Measurements from ENCODE around the gene MIPEP.
"Not testable (repeated sequence)": the region's sequence is repeated elsewhere in the genome, so short reads cannot be mapped to it uniquely, and the experiment has no call there.

The MIPEP gene

DNA sequence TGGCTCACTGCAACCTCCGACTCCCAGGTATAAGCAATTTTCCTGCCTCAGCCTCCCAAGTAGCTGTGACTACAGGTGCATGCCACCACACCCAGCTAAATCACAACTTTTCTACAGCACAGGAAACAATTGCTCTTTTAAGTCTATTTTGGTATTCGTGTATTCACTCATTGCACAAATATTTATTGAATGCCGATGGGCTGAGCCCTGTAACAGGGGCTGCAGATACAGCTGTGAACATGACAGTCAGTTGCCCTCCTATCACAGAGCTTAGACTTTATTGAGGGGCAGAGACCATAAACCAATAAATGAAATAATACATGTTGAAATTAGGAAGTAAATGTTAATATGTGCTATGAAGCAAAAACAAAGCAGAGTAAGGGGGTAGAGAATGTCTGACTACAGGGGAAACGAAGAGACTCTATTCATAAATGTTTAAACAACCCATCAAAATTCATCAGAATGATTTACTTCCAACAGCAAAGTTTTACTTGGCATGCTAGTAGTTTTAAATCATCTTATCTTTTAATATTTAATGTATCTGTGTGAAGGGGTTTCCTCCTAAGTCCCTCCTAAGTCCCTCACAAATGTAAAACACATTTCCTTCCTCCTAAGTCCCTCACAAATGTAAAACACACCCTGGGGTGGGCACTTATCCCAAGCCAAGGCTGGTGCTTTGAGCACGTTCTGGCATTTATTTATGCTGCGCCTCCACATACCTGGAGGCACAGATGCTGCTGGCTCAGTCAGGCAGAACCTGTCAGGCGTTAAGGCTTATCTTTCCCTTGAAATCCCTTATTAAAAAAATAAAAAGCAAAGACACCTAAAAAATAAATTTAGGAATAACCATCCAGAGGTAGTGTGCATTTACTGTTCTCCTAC is 140.8 kb downstream of the MIPEP start:
- H4K8ac ChIP-seq (ENCODE audit: low read depth, low read length), result no peak overlapping the region
- no peak overlapping the region for H3K4ac ChIP-seq (ENCODE audit: low read depth, low read length)
- no peaks in the 10 kb centered on the region for H3K4me1 ChIP-seq (ENCODE audit: control insufficient read depth in 1 of 2, insufficient read depth in 2 of 2, low read length in 2 of 2)
- no peak overlapping the region for H2AK5ac ChIP-seq (ENCODE audit: low read length)
- H3K23ac ChIP-seq (ENCODE audit: low read length), result no peak overlapping the region
- no peak overlapping the region for H3K4me2 ChIP-seq (ENCODE audit: low read length)
- H3K18ac ChIP-seq (ENCODE audit: low read length), result no peak overlapping the region
- peak in 1 of 2 donors; percentile 33 for DNase-seq
- no peak overlapping the region for H2BK120ac ChIP-seq (ENCODE audit: insufficient read depth, low read length, poor library complexity)
- H3K27ac ChIP-seq (ENCODE audit: low read depth, low read length), result no peak overlapping the region
- H2AFZ ChIP-seq (ENCODE audit: insufficient read depth, low read length, poor library complexity), result no peak overlapping the region
- no peaks in the 10 kb centered on the region for H3K79me2 ChIP-seq (ENCODE audit: control insufficient read depth, insufficient read depth, low read length, poor library complexity)
- no peak overlapping the region for H3K4me3 ChIP-seq (ENCODE audit: low read depth, low read length)
- no peak overlapping the region for H3K14ac ChIP-seq (ENCODE audit: low read length)
- no peaks in the 10 kb centered on the region for H3K9me3 ChIP-seq (ENCODE audit: insufficient read depth, low read depth, low read length)
- no peaks in the 10 kb centered on the region for H3K79me1 ChIP-seq (ENCODE audit: low read length)
- H3K27me3 ChIP-seq (ENCODE audit: insufficient read depth, low read length), result no peaks in the 10 kb centered on the region
- no peak overlapping the region for H4K91ac ChIP-seq (ENCODE audit: low read depth, low read length)
- no peak overlapping the region for H4K12ac ChIP-seq (ENCODE audit: low read depth, low read length)
- no peaks in the 10 kb centered on the region for H3K36me3 ChIP-seq (ENCODE audit: control insufficient read depth in 1 of 2, insufficient read depth in 2 of 2, low read length in 2 of 2)
- no peak overlapping the region for H2BK12ac ChIP-seq (ENCODE audit: low read length)
- no peak overlapping the region for H3K9ac ChIP-seq (ENCODE audit: low read length)
- H2BK5ac ChIP-seq (ENCODE audit: low read depth, low read length, poor library complexity), result no peak overlapping the region
- no CpG with 5 or more reads among the region's 7 CpGs for WGBS (ENCODE audit: extremely low coverage, insufficient coverage, insufficient read length)

DNA sequence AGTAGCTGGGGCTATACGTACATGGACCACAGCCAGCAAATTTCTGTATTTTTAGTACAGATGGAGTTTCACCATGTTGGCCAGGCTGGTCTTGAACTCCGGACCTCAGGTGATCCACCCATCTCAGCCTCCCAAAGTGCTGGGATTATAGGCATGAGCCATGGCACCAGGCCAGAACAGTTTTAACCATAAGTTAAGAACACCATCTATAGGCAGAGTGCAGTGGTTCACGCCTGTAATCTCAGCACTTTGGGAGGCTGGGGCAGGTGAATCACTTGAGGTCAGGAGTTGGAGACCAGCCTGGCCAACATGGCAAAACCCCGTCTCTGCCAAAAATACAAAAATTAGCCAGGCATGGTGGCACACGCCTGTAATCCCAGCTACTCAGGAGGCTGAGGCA is 143.1 kb downstream of the MIPEP start:
- not testable (repeated sequence) for H3K23ac ChIP-seq (ENCODE audit: low read length); H3K4me3 ChIP-seq (ENCODE audit: low read depth, low read length); H3K27ac ChIP-seq (ENCODE audit: low read depth, low read length)

DNA sequence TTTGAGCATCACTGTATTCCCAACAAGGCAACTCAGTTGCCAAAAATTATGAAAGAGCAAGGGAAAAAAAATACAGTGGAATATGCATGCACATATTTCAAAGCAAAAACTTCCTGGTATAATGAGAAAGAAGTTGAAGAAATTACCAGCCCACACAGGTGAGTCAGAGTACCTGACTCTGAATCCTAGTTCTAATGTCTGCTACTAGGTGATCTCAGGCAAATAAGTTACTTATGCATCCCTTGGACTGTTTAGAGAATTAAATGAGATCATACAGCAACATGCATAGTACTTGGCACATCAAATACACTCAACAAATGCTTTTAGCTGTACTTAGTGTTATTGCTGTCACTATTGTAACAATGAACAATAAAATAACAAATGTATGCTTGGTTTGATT is 144.9 kb downstream of the MIPEP start:
- H3K4me1 ChIP-seq (ENCODE audit: control insufficient read depth in 1 of 2, insufficient read depth in 2 of 2, low read length in 2 of 2), result peaks cover 0 to 3% of the 10 kb centered on the region in 2 experiments
- no peak overlapping the region for H2AFZ ChIP-seq (ENCODE audit: insufficient read depth, low read length, poor library complexity)
- H3K23ac ChIP-seq (ENCODE audit: low read length), result no peak overlapping the region
- H2BK12ac ChIP-seq (ENCODE audit: low read length), result no peak overlapping the region
- H2AK5ac ChIP-seq (ENCODE audit: low read length), result no peak overlapping the region
- no peak overlapping the region for H2BK5ac ChIP-seq (ENCODE audit: low read depth, low read length, poor library complexity)
- no peak overlapping the region for H3K14ac ChIP-seq (ENCODE audit: low read length)
- no peaks in the 10 kb centered on the region for H3K9me3 ChIP-seq (ENCODE audit: insufficient read depth, low read depth, low read length)
- no peak overlapping the region for H3K18ac ChIP-seq (ENCODE audit: low read length)
- H3K4ac ChIP-seq (ENCODE audit: low read depth, low read length), result no peak overlapping the region
- H2BK120ac ChIP-seq (ENCODE audit: insufficient read depth, low read length, poor library complexity), result no peak overlapping the region
- H4K91ac ChIP-seq (ENCODE audit: low read depth, low read length), result no peak overlapping the region
- no peaks in the 10 kb centered on the region for H3K79me2 ChIP-seq (ENCODE audit: control insufficient read depth, insufficient read depth, low read length, poor library complexity)
- no peaks in the 10 kb centered on the region for H3K36me3 ChIP-seq (ENCODE audit: control insufficient read depth in 1 of 2, insufficient read depth in 2 of 2, low read length in 2 of 2)
- no peak overlapping the region for H4K12ac ChIP-seq (ENCODE audit: low read depth, low read length)
- H3K79me1 ChIP-seq (ENCODE audit: low read length), result no peaks in the 10 kb centered on the region
- H4K8ac ChIP-seq (ENCODE audit: low read depth, low read length), result no peak overlapping the region
- no peak overlapping the region for H3K4me3 ChIP-seq (ENCODE audit: low read depth, low read length)
- DNase-seq, result no peak
- H3K27ac ChIP-seq (ENCODE audit: low read depth, low read length), result no peak overlapping the region
- H3K9ac ChIP-seq (ENCODE audit: low read length), result no peak overlapping the region
- no peak overlapping the region for H3K4me2 ChIP-seq (ENCODE audit: low read length)
- H3K27me3 ChIP-seq (ENCODE audit: insufficient read depth, low read length), result no peaks in the 10 kb centered on the region

More for the DNA sequence above, 143.1 kb downstream of the MIPEP start:
- not testable (repeated sequence) for DNase-seq; H3K36me3 ChIP-seq (ENCODE audit: control insufficient read depth in 1 of 2, insufficient read depth in 2 of 2, low read length in 2 of 2); H2BK12ac ChIP-seq (ENCODE audit: low read length); H3K79me2 ChIP-seq (ENCODE audit: control insufficient read depth, insufficient read depth, low read length, poor library complexity); H3K9ac ChIP-seq (ENCODE audit: low read length); H2AFZ ChIP-seq (ENCODE audit: insufficient read depth, low read length, poor library complexity); H3K4ac ChIP-seq (ENCODE audit: low read depth, low read length); H4K12ac ChIP-seq (ENCODE audit: low read depth, low read length); H3K9me3 ChIP-seq (ENCODE audit: insufficient read depth, low read depth, low read length); H3K27me3 ChIP-seq (ENCODE audit: insufficient read depth, low read length); H3K4me1 ChIP-seq (ENCODE audit: control insufficient read depth in 1 of 2, insufficient read depth in 2 of 2, low read length in 2 of 2); H3K18ac ChIP-seq (ENCODE audit: low read length); H3K14ac ChIP-seq (ENCODE audit: low read length); H3K4me2 ChIP-seq (ENCODE audit: low read length); H3K79me1 ChIP-seq (ENCODE audit: low read length); H2BK120ac ChIP-seq (ENCODE audit: insufficient read depth, low read length, poor library complexity); H2BK5ac ChIP-seq (ENCODE audit: low read depth, low read length, poor library complexity); H4K8ac ChIP-seq (ENCODE audit: low read depth, low read length); H2AK5ac ChIP-seq (ENCODE audit: low read length); H4K91ac ChIP-seq (ENCODE audit: low read depth, low read length)
- WGBS (ENCODE audit: extremely low coverage, insufficient coverage, insufficient read length), result no CpG with 5 or more reads among the region's 5 CpGs

DNA sequence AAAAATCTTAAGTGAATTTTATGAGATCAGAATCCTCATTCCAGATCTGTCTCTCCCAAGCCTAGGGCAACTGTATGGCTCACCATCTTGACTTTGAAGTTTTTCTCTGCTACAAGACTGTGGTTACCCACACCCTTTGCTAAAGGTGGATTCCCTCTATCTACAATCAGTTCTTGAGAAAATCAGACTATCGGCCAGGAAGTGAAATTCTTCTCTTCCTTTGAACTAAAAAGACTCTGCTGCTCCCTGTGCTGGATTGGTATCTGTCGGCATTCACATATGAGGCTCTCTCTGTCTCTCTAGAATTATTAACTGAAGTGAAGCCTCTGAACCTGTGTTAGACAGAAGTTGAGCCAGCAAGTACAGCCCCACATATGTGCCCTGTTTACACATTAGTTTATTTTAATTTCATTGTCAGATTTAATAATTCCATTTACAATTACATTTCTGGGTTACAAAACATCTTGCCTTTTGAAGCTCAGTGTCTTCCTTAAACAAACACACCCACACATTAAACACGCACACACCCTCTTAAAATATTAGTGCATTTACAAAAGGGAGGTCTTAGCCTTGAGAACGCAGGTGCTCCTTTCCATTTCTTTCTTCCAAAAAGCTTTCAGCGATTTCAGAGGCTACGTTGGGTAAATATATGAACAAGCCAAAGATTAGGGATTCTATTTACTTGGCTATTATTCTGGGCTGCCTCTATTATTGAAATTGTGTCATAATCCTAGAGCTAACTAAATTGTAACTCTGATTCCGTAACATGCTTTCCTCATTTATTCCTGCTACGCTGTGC is 145.7 kb downstream of the MIPEP start:
- Histone ChIP-seq H2AK5ac (ENCODE audit: low read length) (no peak overlapping the region), H3K9ac (ENCODE audit: low read length) (no peak overlapping the region), H4K12ac (ENCODE audit: low read depth, low read length) (no peak overlapping the region), H2BK120ac (ENCODE audit: insufficient read depth, low read length, poor library complexity) (no peak overlapping the region), H3K23ac (ENCODE audit: low read length) (no peak overlapping the region), H2BK12ac (ENCODE audit: low read length) (no peak overlapping the region), H3K79me2 (ENCODE audit: control insufficient read depth, insufficient read depth, low read length, poor library complexity) (no peaks in the 10 kb centered on the region), H3K4me3 (ENCODE audit: low read depth, low read length) (no peak overlapping the region), H4K8ac (ENCODE audit: low read depth, low read length) (no peak overlapping the region), H2BK5ac (ENCODE audit: low read depth, low read length, poor library complexity) (no peak overlapping the region), H2AFZ (ENCODE audit: insufficient read depth, low read length, poor library complexity) (no peak overlapping the region), H3K4me2 (ENCODE audit: low read length) (no peak overlapping the region), H3K9me3 (ENCODE audit: insufficient read depth, low read depth, low read length) (no peaks in the 10 kb centered on the region), H3K27me3 (ENCODE audit: insufficient read depth, low read length) (no peaks in the 10 kb centered on the region), H4K91ac (ENCODE audit: low read depth, low read length) (no peak overlapping the region), H3K79me1 (ENCODE audit: low read length) (no peaks in the 10 kb centered on the region), H3K27ac (ENCODE audit: low read depth, low read length) (no peak overlapping the region), H3K36me3 (ENCODE audit: control insufficient read depth in 1 of 2, insufficient read depth in 2 of 2, low read length in 2 of 2) (no peaks in the 10 kb centered on the region), H3K4me1 (ENCODE audit: control insufficient read depth in 1 of 2, insufficient read depth in 2 of 2, low read length in 2 of 2) (peaks cover 0 to 3% of the 10 kb centered on the region in 2 experiments), H3K18ac (ENCODE audit: low read length) (no peak overlapping the region), H3K4ac (ENCODE audit: low read depth, low read length) (no peak overlapping the region), H3K14ac (ENCODE audit: low read length) (no peak overlapping the region)
- WGBS (ENCODE audit: extremely low coverage, insufficient coverage, insufficient read length), result no CpG with 5 or more reads among the region's 8 CpGs
- peak; percentile 33 to 66 for DNase-seq

Data from trophoblast cell (in vitro differentiated cells and primary cell).